ENCODE measurements around the gene CNNM3. TPM values are rescaled to one million over a fixed set of nuclear protein-coding genes. Genes with fewer than 3 reads are reported as not detected.

CNNM3 gene
- total RNA-seq, 1 experiment from 2014 or later: 25.1 TPM

DNA sequence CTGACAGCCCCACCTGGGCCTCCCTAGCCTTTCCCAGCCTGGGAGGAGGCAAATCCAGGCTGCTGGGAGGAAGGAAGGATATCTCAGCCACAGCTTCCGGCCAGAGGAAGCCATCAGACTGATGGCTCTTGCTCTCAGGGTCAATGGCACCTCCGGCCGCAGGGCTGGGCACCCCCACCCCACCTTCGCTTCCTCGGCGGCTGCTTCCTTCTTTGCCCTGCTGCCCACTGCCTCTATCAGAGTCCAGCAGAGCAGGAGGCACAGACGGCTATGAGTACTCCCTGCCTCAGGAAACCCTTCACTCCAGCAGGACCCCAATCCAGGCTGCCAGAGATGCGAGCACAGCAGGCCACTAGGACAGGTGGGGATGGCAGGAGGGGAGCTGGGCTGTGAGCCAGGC lies 50.5 kb downstream of the CNNM3 start:
- intact Hi-C loops (cut with micrococcal nuclease; ENCODE audit: unreplicated experiment): no loop called here
- Mint-ChIP-seq H3K4me1 (ENCODE audit: low read depth, unreplicated experiment) (no peaks in the 10 kb centered on the region), H3K27ac (ENCODE audit: unreplicated experiment) (no peak overlapping the region), H3K9me3 (ENCODE audit: low read depth, unreplicated experiment) (no peaks in the 10 kb centered on the region), H3K36me3 (ENCODE audit: insufficient read depth, unreplicated experiment) (peaks cover 60% of the 10 kb centered on the region), H3K4me3 (ENCODE audit: low read depth, unreplicated experiment) (peak overlapping the region; percentile 81), H3K27me3 (ENCODE audit: unreplicated experiment) (no peaks in the 10 kb centered on the region)
- DNase-seq: no peak
- no TSS peak for BruUV-seq (replicated peaks)
- CTCF ChIA-PET: interaction anchor here (1.4 kb wide), 1 partner anchor 8 kb away, joined by 5 read pairs; the partner anchor contains the start of gene ANKRD39
- TF ChIP-seq CTCF (IDR thresholded peaks at IDR 0.05; ENCODE audit: unreplicated experiment): no peak

GRCh38 chr2:96866986-96867755 lies 51.1 kb downstream of the CNNM3 start:
- H3K27me3 Mint-ChIP-seq (ENCODE audit: unreplicated experiment): no peaks in the 10 kb centered on the region

GRCh38 chr2:96867756-96868554 lies 51.9 kb downstream of the CNNM3 start:
- DNase-seq: no peak
- H3K9me3 Mint-ChIP-seq (ENCODE audit: low read depth, unreplicated experiment): no peaks in the 10 kb centered on the region
- H3K4me3 Mint-ChIP-seq (ENCODE audit: low read depth, unreplicated experiment): peak overlapping the region; percentile 81
- H3K27me3 Mint-ChIP-seq (ENCODE audit: unreplicated experiment): no peaks in the 10 kb centered on the region
- TF ChIP-seq CTCF (IDR thresholded peaks at IDR 0.05; ENCODE audit: unreplicated experiment): no peak
- H3K27ac Mint-ChIP-seq (ENCODE audit: unreplicated experiment): peak overlapping the region; percentile 52
- H3K36me3 Mint-ChIP-seq (ENCODE audit: insufficient read depth, unreplicated experiment): peaks cover 51% of the 10 kb centered on the region
- BruUV-seq (replicated peaks): TSS peak; percentile 49
- CTCF ChIA-PET: interaction anchor here (0.6 to 1.4 kb wide), 4 partner anchors 10 to 341 kb away, joined by 4 to 23 read pairs (median 6); partner anchors contain the start of gene ANKRD39
- intact Hi-C loops (cut with micrococcal nuclease; ENCODE audit: unreplicated experiment): no loop called here
- H3K4me1 Mint-ChIP-seq (ENCODE audit: low read depth, unreplicated experiment): no peaks in the 10 kb centered on the region

More at GRCh38 chr2:96866986-96867755, 51.1 kb downstream of the CNNM3 start:
- Mint-ChIP-seq H3K9me3 (ENCODE audit: low read depth, unreplicated experiment) (no peaks in the 10 kb centered on the region), H3K27ac (ENCODE audit: unreplicated experiment) (peak overlapping the region; percentile 52), H3K4me1 (ENCODE audit: low read depth, unreplicated experiment) (no peaks in the 10 kb centered on the region), H3K36me3 (ENCODE audit: insufficient read depth, unreplicated experiment) (peaks cover 54% of the 10 kb centered on the region), H3K4me3 (ENCODE audit: low read depth, unreplicated experiment) (peak overlapping the region; percentile 81)
- no peak for TF ChIP-seq CTCF (IDR thresholded peaks at IDR 0.05; ENCODE audit: unreplicated experiment)
- intact Hi-C loops (cut with micrococcal nuclease; ENCODE audit: unreplicated experiment): no loop called here
- CTCF ChIA-PET: interaction anchor here (1.4 kb wide), 1 partner anchor 9 kb away, joined by 5 read pairs; the partner anchor contains the start of gene ANKRD39
- DNase-seq: no peak
- BruUV-seq (replicated peaks): no TSS peak

- intact Hi-C loops (cut with micrococcal nuclease; ENCODE audit: unreplicated experiment): no loop called here
- H3K36me3 Mint-ChIP-seq (ENCODE audit: insufficient read depth, unreplicated experiment): peaks cover 46% of the 10 kb centered on the region
- BruUV-seq (replicated peaks): no TSS peak
- H3K4me3 Mint-ChIP-seq (ENCODE audit: low read depth, unreplicated experiment): peak overlapping the region; percentile 81
- no peaks in the 10 kb centered on the region for H3K4me1 Mint-ChIP-seq (ENCODE audit: low read depth, unreplicated experiment)
- no peaks in the 10 kb centered on the region for H3K9me3 Mint-ChIP-seq (ENCODE audit: low read depth, unreplicated experiment)
- peak overlapping the region; percentile 52 for H3K27ac Mint-ChIP-seq (ENCODE audit: unreplicated experiment)
- DNase-seq: peak; percentile 85
- H3K27me3 Mint-ChIP-seq (ENCODE audit: unreplicated experiment): no peaks in the 10 kb centered on the region
- CTCF ChIA-PET: interaction anchor here (0.6 to 1.4 kb wide), 4 partner anchors 10 to 340 kb away, joined by 4 to 23 read pairs (median 6); partner anchors contain the start of gene ANKRD39
- peak; percentile 81 for TF ChIP-seq CTCF (IDR thresholded peaks at IDR 0.05; ENCODE audit: unreplicated experiment)
Observed at GRCh38 chr2:96868555-96869280, 52.6 kb downstream of the CNNM3 start.

All from Calu3 (cell line).